PC-9 (cell line): Measurements from ENCODE around the gene ELP6.

ENCODE experiments used
- CTCF ChIP-seq: fragments of 200-600 bp; sonication (generic); conservative IDR thresholded peaks from 2 replicates; pipeline ENCODE4 v1.6.1; 2017; ENCODE audit warnings: mixed run types, antibody characterized with exemption, mild to moderate bottlenecking, moderate library complexity
- EZH2 ChIP-seq: fragments of 200-600 bp; sonication (generic); IDR thresholded peaks from 2 replicates; pipeline ENCODE4 v1.8.0; 2017; ENCODE audit warnings: antibody characterized with exemption, low read depth

- TF ChIP-seq CTCF (no peak), EZH2 (no peak)
Measured at GRCh38 chr3:47464588-47464987, 48.9 kb downstream of the ELP6 start.
